ENCODE results near the gene HOXD9. TPM values are rescaled to one million over a fixed set of nuclear protein-coding genes. Genes with fewer than 3 reads are reported as not detected.

Gene HOXD9
- polyA plus RNA-seq, 1 donor from 2014 or later = not detected

DNA sequence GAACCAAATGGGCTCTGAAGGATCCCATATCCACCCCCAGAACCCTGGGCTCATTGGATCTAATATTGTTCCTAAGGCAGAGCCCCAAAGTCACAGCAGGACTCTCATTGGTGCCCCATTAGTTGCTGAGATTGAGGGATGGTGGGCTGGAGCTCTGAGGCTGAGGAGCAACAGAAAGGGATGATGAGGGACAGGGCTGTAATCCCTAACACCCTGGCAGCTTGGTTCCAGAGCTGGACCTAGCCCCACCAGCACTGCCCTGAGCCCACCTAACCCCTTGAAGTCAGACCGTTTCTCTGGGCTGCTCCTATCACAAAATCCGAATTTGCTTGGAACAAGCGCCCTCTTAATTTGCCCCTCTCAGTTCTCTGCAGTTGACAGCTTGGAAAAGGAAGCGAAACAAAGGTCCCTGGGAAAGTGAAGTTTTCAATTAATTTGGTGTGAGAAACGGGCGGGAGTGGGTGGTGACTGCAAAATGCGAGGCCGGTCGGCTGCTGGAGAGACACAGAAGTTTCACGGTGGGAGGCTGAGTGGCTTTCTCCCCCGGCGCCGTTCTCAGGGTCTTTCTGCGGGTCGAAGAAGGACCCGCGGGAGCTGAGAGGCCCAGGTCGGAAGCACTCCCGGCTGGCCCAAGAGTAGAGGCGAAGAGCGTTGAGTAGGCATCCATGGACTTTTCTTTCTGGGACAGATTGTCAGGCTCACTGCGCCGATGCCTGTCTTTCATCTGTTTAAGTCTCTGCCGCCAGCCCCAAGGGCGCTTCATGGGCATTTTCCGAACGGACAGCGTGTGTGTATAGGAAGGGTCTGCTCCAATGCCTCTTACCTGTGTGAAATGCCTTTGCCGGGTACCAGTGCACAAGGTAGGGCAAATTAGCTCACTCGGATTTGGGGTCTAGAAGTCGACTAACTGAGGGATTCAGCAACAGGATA, 30.9 kb upstream of the HOXD9 start:
- H3K9ac ChIP-seq (ENCODE audit: low read length) = no peak overlapping the region
- no peaks in the 10 kb centered on the region for H3K36me3 ChIP-seq (ENCODE audit: insufficient read depth, low read length)
- H3K4me3 ChIP-seq (ENCODE audit: low read length) = no peak overlapping the region
- no peak overlapping the region for H2AFZ ChIP-seq (ENCODE audit: low read depth, low read length)
- H3K4me2 ChIP-seq (ENCODE audit: low read length) = no peak overlapping the region
- TF ChIP-seq TAF1 (IDR thresholded peaks at IDR 0.05; ENCODE audit: low read depth) = no peak
- TF ChIP-seq EZH2 (IDR thresholded peaks at IDR 0.05; ENCODE audit: borderline replicate concordance, insufficient read depth, low read length, poor library complexity, severe bottlenecking) = peak; percentile 92
- H4K20me1 ChIP-seq (ENCODE audit: insufficient read depth) = no peaks in the 10 kb centered on the region
- H3F3A ChIP-seq (ENCODE audit: insufficient read depth, low read length, poor library complexity, severe bottlenecking) = no peaks in the 10 kb centered on the region
- no peaks in the 10 kb centered on the region for H3K9me2 ChIP-seq (ENCODE audit: insufficient read depth, low read length)
- no peaks in the 10 kb centered on the region for H3K79me2 ChIP-seq (replicated peaks; ENCODE audit: insufficient read depth, low read length)
- no peaks in the 10 kb centered on the region for H3K9me3 ChIP-seq (ENCODE audit: low read length)
- H3K27ac ChIP-seq (ENCODE audit: low read length) = no peak overlapping the region
- H3K27me3 ChIP-seq (ENCODE audit: insufficient read depth, low read depth, low read length) = peaks cover 99% of the 10 kb centered on the region

- Histone ChIP-seq H3K27ac (ENCODE audit: low read length) (no peak within 1 kb of the TSS), H3K4me3 (ENCODE audit: low read length) (peak within 1 kb of the TSS; percentile 58), H3K9me2 (ENCODE audit: insufficient read depth, low read length) (no peaks in the 10 kb centered on the region), H3K36me3 (ENCODE audit: insufficient read depth, low read length) (no peaks in the 10 kb centered on the region), H3K27me3 (ENCODE audit: insufficient read depth, low read depth, low read length) (peaks cover 99% of the 10 kb centered on the region), H3K79me2 (replicated peaks; ENCODE audit: insufficient read depth, low read length) (no peaks in the 10 kb centered on the region), H3K9me3 (ENCODE audit: low read length) (no peaks in the 10 kb centered on the region), H4K20me1 (ENCODE audit: insufficient read depth) (no peaks in the 10 kb centered on the region), H3K4me2 (ENCODE audit: low read length) (no peak within 1 kb of the TSS), H3F3A (ENCODE audit: insufficient read depth, low read length, poor library complexity, severe bottlenecking) (no peaks in the 10 kb centered on the region), H2AFZ (ENCODE audit: low read depth, low read length) (no peak within 1 kb of the TSS), H3K9ac (ENCODE audit: low read length) (no peak within 1 kb of the TSS)
- TF ChIP-seq, protein P1, sequence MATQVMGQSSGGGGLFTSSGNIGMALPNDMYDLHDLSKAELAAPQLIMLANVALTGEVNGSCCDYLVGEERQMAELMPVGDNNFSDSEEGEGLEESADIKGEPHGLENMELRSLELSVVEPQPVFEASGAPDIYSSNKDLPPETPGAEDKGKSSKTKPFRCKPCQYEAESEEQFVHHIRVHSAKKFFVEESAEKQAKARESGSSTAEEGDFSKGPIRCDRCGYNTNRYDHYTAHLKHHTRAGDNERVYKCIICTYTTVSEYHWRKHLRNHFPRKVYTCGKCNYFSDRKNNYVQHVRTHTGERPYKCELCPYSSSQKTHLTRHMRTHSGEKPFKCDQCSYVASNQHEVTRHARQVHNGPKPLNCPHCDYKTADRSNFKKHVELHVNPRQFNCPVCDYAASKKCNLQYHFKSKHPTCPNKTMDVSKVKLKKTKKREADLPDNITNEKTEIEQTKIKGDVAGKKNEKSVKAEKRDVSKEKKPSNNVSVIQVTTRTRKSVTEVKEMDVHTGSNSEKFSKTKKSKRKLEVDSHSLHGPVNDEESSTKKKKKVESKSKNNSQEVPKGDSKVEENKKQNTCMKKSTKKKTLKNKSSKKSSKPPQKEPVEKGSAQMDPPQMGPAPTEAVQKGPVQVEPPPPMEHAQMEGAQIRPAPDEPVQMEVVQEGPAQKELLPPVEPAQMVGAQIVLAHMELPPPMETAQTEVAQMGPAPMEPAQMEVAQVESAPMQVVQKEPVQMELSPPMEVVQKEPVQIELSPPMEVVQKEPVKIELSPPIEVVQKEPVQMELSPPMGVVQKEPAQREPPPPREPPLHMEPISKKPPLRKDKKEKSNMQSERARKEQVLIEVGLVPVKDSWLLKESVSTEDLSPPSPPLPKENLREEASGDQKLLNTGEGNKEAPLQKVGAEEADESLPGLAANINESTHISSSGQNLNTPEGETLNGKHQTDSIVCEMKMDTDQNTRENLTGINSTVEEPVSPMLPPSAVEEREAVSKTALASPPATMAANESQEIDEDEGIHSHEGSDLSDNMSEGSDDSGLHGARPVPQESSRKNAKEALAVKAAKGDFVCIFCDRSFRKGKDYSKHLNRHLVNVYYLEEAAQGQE (IDR thresholded peaks at IDR 0.05; ENCODE audit: borderline replicate concordance) = no peak
- peak; percentile 9 for TF ChIP-seq EZH2 (IDR thresholded peaks at IDR 0.05; ENCODE audit: borderline replicate concordance, insufficient read depth, low read length, poor library complexity, severe bottlenecking)
- TF ChIP-seq, protein P2, sequence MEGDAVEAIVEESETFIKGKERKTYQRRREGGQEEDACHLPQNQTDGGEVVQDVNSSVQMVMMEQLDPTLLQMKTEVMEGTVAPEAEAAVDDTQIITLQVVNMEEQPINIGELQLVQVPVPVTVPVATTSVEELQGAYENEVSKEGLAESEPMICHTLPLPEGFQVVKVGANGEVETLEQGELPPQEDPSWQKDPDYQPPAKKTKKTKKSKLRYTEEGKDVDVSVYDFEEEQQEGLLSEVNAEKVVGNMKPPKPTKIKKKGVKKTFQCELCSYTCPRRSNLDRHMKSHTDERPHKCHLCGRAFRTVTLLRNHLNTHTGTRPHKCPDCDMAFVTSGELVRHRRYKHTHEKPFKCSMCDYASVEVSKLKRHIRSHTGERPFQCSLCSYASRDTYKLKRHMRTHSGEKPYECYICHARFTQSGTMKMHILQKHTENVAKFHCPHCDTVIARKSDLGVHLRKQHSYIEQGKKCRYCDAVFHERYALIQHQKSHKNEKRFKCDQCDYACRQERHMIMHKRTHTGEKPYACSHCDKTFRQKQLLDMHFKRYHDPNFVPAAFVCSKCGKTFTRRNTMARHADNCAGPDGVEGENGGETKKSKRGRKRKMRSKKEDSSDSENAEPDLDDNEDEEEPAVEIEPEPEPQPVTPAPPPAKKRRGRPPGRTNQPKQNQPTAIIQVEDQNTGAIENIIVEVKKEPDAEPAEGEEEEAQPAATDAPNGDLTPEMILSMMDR (IDR thresholded peaks at IDR 0.05; ENCODE audit: poor library complexity, severe bottlenecking) = no peak
Measured at GRCh38 chr2:176092270-176093144, 30.0 kb upstream of the HOXD9 start, which contains the start of gene HOXD13. Gene HOXD13 (plus strand): TSS chr2:176092721. CDS start chr2:176092891, 170 bp downstream.

Data from neural cell (in vitro differentiated cells).